KBM-7 (cell line): ENCODE results near the gene NTM.

Source experiments
- DNase-seq: peaks from one replicate; pipeline ENCODE4 v3.0.0-alpha.2; 2015
- in situ Hi-C: fragments of 300-500 bp; cut with MboI; formaldehyde crosslinking; loops from 2 replicates; pipeline ENCODE4 v1.14.3; 2020; ENCODE audit warnings: low sequenced_read_pairs, low pct_unique_long_range_greater_than_20kb, mixed read lengths

The NTM gene

GRCh38 chr11:131807876-131808275 is 437.5 kb downstream of the NTM start:
- in situ Hi-C loops = no loop called here

GRCh38 chr11:131808470-131808869 is 438.1 kb downstream of the NTM start:
- DNase-seq = no peak
- in situ Hi-C loops = no loop called here

More at GRCh38 chr11:131807876-131808275, 437.5 kb downstream of the NTM start:
- no peak for DNase-seq

- in situ Hi-C loops = no loop called here
- no peak for DNase-seq
These were observed 438.9 kb downstream of the NTM start for GRCh38 chr11:131809203-131809918.

GRCh38 chr11:131810541-131810940 is 440.1 kb downstream of the NTM start:
- DNase-seq = no peak
- in situ Hi-C loops = no loop called here

GRCh38 chr11:131811383-131811782 is 441.0 kb downstream of the NTM start:
- no peak for DNase-seq
- in situ Hi-C loops = no loop called here

GRCh38 chr11:131814108-131814507 is 443.7 kb downstream of the NTM start:
- DNase-seq = no peak
- in situ Hi-C loops = no loop called here

GRCh38 chr11:131815590-131815989 is 445.2 kb downstream of the NTM start:
- no peak for DNase-seq
- in situ Hi-C loops = no loop called here

- DNase-seq = no peak
- in situ Hi-C loops = no loop called here
These were observed 445.6 kb downstream of the NTM start for GRCh38 chr11:131816051-131816450.

- in situ Hi-C loops = no loop called here
- DNase-seq = no peak
These were observed 447.3 kb downstream of the NTM start for GRCh38 chr11:131817687-131818188.

GRCh38 chr11:131819865-131820264 is 449.4 kb downstream of the NTM start:
- no peak for DNase-seq
- in situ Hi-C loops = no loop called here

GRCh38 chr11:131822506-131822905 is 452.1 kb downstream of the NTM start:
- DNase-seq = no peak

GRCh38 chr11:131823772-131824171 is 453.4 kb downstream of the NTM start:
- DNase-seq = no peak
- in situ Hi-C loops = no loop called here

More at GRCh38 chr11:131822506-131822905, 452.1 kb downstream of the NTM start:
- in situ Hi-C loops = no loop called here

GRCh38 chr11:131824771-131825170 is 454.4 kb downstream of the NTM start:
- in situ Hi-C loops = no loop called here
- DNase-seq = no peak

- in situ Hi-C loops = no loop called here
These were observed 457.0 kb downstream of the NTM start for GRCh38 chr11:131827430-131827829.

GRCh38 chr11:131829725-131830124 is 459.3 kb downstream of the NTM start:
- in situ Hi-C loops = no loop called here
- no peak for DNase-seq

More at GRCh38 chr11:131827430-131827829, 457.0 kb downstream of the NTM start:
- DNase-seq = peak; percentile 8

- in situ Hi-C loops = no loop called here
- DNase-seq = no peak
These were observed 461.7 kb downstream of the NTM start for GRCh38 chr11:131832079-131832478.

GRCh38 chr11:131833366-131833765 is 463.0 kb downstream of the NTM start:
- DNase-seq = no peak
- in situ Hi-C loops = no loop called here

- in situ Hi-C loops = no loop called here
- DNase-seq = no peak
These were observed 467.1 kb downstream of the NTM start for GRCh38 chr11:131837562-131837961.

- in situ Hi-C loops = no loop called here
- no peak for DNase-seq
These were observed 467.6 kb downstream of the NTM start for GRCh38 chr11:131838016-131838415.

- in situ Hi-C loops = no loop called here
- no peak for DNase-seq
These were observed 468.9 kb downstream of the NTM start for GRCh38 chr11:131839326-131839725.

GRCh38 chr11:131840545-131840944 is 470.1 kb downstream of the NTM start:
- DNase-seq = no peak
- in situ Hi-C loops = no loop called here
